BE2C (cell line): ENCODE results near the gene SETD4.

Experiments used
- DNase-seq: peaks from one replicate; pipeline ENCODE4 v3.0.0-alpha.2; 2020
- H3K27me3 ChIP-seq: fragments of 250-450 bp; sonication (Bioruptor Pico); 2 replicates; pipeline ENCODE4 v1.5.1; 2020; ENCODE audit warnings: mild to moderate bottlenecking
- H3K36me3 ChIP-seq: fragments of 250-450 bp; sonication (Bioruptor Pico); 2 replicates; pipeline ENCODE4 v1.5.1; 2020; ENCODE audit warnings: mild to moderate bottlenecking
- H3K4me1 ChIP-seq: fragments of 250-450 bp; sonication (Bioruptor Pico); 2 replicates; pipeline ENCODE4 v1.5.1; 2020
- H3K4me3 ChIP-seq: 2 replicates; pipeline ENCODE4 v1.5.1; 2011; ENCODE audit warnings: low read depth, low read length
- H3K9me3 ChIP-seq: fragments of 250-450 bp; sonication (Bioruptor Pico); 2 replicates; pipeline ENCODE4 v1.5.1; 2020
- CTCF ChIP-seq: IDR thresholded peaks from 2 replicates; pipeline ENCODE4 v1.5.1; 2012; ENCODE audit warnings: mild to moderate bottlenecking, low read depth, low read length

Gene SETD4

GRCh38 chr21:36008505-36008904 lies 51.8 kb downstream of the SETD4 start:
- DNase-seq = no peak

GRCh38 chr21:36005879-36006400 lies 54.4 kb downstream of the SETD4 start:
- Histone ChIP-seq H3K36me3 (no peaks in the 10 kb centered on the region), H3K4me3 (no peak overlapping the region), H3K9me3 (no peaks in the 10 kb centered on the region), H3K27me3 (no peaks in the 10 kb centered on the region), H3K4me1 (no peaks in the 10 kb centered on the region)
- TF ChIP-seq CTCF = no peak
- no peak for DNase-seq

More at GRCh38 chr21:36008505-36008904, 51.8 kb downstream of the SETD4 start:
- Histone ChIP-seq H3K9me3 (no peaks in the 10 kb centered on the region), H3K4me3 (no peak overlapping the region), H3K27me3 (no peaks in the 10 kb centered on the region; the same call in 1 of the 2 replicates), H3K36me3 (no peaks in the 10 kb centered on the region), H3K4me1 (no peaks in the 10 kb centered on the region)
- TF ChIP-seq CTCF = no peak

DNA sequence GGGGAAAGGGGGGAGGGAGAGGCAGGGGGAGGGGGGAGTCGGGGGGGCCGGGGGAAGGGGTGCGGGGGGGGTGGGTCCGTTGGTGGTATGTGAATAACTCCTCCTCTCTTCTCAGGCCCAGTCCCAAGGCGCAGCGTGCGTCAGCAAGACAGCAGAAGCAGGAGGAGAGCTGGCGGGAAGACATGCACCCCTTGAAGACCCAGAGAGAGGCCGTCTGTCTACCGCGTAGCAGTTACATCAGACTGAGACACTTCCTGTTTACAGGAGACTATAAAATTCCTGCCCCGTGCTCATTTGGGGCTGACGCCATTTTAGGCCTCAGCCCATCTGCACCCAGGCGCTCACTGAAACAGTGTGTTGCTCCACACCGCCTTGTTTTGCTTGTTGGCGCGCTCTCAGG lies 55.3 kb downstream of the SETD4 start:
- H3K27me3 ChIP-seq = no peaks in the 10 kb centered on the region
- no peak for TF ChIP-seq CTCF
- H3K4me1 ChIP-seq = no peaks in the 10 kb centered on the region
- DNase-seq = no peak
- no peaks in the 10 kb centered on the region for H3K9me3 ChIP-seq
- no peaks in the 10 kb centered on the region for H3K36me3 ChIP-seq
- no peak overlapping the region for H3K4me3 ChIP-seq

DNA sequence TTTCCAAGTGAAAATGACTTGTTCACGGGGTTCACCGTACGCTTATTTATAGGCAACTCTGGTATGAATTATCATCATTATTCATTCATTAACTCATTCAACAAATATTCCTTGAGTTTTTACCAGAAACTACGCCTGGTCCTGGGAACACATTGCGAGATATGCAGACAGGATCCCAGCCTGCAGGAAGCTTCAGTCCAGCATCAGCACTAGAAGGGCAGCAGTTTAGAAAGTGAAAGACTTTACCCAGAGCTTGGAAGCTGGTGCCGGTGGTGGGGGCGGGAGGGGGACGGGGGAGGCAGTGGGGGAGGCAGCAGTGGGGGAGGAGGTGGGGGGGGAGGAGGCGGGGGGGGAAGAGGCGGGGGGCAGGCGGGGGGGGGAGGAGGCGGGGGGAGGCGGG lies 55.9 kb downstream of the SETD4 start:
- Histone ChIP-seq H3K4me1 (no peaks in the 10 kb centered on the region), H3K36me3 (no peaks in the 10 kb centered on the region), H3K4me3 (no peak overlapping the region), H3K27me3 (peaks cover 3% of the 10 kb centered on the region; the same call in 1 of the 2 replicates), H3K9me3 (no peaks in the 10 kb centered on the region)
- no peak for DNase-seq
- TF ChIP-seq CTCF = no peak

GRCh38 chr21:36003776-36004175 lies 56.5 kb downstream of the SETD4 start:
- H3K9me3 ChIP-seq = no peaks in the 10 kb centered on the region
- no peaks in the 10 kb centered on the region for H3K4me1 ChIP-seq
- DNase-seq = no peak
- no peak overlapping the region for H3K4me3 ChIP-seq
- no peaks in the 10 kb centered on the region for H3K36me3 ChIP-seq
- TF ChIP-seq CTCF = no peak
- peaks cover 3% of the 10 kb centered on the region; the same call in 1 of the 2 replicates for H3K27me3 ChIP-seq

- TF ChIP-seq CTCF = no peak
- Histone ChIP-seq H3K9me3 (no peaks in the 10 kb centered on the region), H3K4me3 (no peak overlapping the region), H3K4me1 (no peaks in the 10 kb centered on the region), H3K27me3 (peaks cover 3% of the 10 kb centered on the region; the same call in 1 of the 2 replicates), H3K36me3 (no peaks in the 10 kb centered on the region)
- DNase-seq = no peak
Observed at GRCh38 chr21:35996217-35996616, 64.1 kb downstream of the SETD4 start.
